Panc1 (cell line): Measurements from ENCODE around the gene TOP1. TPM values are rescaled to one million over a fixed set of nuclear protein-coding genes. Genes with fewer than 3 reads are reported as not detected.

Experiments used
- ATAC-seq: fragments of 200-7000 bp; cut with Tn5 transposase; 2 replicates; pipeline ENCODE4 v1.9.1; 2020; ENCODE audit warnings: mild to moderate bottlenecking, moderate library complexity
- BruUV-seq: library from RNA; stranded (reverse); fragments of 400-500 nt; replicated peaks from 2 replicates; lab custom pipeline; 2021; lab: Mats Ljungman, UMichigan
- CTCF ChIA-PET: fragments of 300-600 bp; sonication (Branson Sonifier 250); formaldehyde crosslinking; loops from one replicate; lab custom pipeline; 2022; ENCODE audit warnings: antibody characterized with exemption; lab: Charles Lee
- POLR2A ChIA-PET: fragments of 300-600 bp; sonication (Branson Sonifier 250); formaldehyde crosslinking; loops from one replicate; lab custom pipeline; 2022; ENCODE audit warnings: antibody characterized with exemption; lab: Charles Lee
- DNase-seq: peaks from one replicate; pipeline ENCODE4 v3.0.0-alpha.2; 2010; ENCODE audit warnings: low read depth, low spot score
- H3K27ac ChIP-seq: 2 replicates; pipeline ENCODE4 v1.5.1; 2011; ENCODE audit warnings: mild to moderate bottlenecking, low read length, inconsistent platforms
- H3K27me3 ChIP-seq: fragments of 200-500 bp; sonication (Bioruptor generic); 2 replicates; pipeline ENCODE4 v1.6.0; 2014; ENCODE audit warnings: low read length, inconsistent platforms; ENCODE audit not compliant: control insufficient read depth, insufficient read depth
- H3K36me3 ChIP-seq: fragments of 200-500 bp; sonication (Bioruptor generic); 2 replicates; pipeline ENCODE4 v1.5.1; 2014; ENCODE audit warnings: inconsistent platforms, mild to moderate bottlenecking, low read length, moderate library complexity; ENCODE audit not compliant: control insufficient read depth, insufficient read depth
- H3K4me1 ChIP-seq: 2 replicates; pipeline ENCODE4 v1.5.1; 2011; ENCODE audit warnings: inconsistent platforms, mild to moderate bottlenecking, low read length, moderate library complexity; ENCODE audit not compliant: control insufficient read depth, insufficient read depth
- H3K4me3 ChIP-seq, 2 experiments: 2 replicates each; pipeline ENCODE4 v1.5.1; 2011 to 2012; ENCODE audit warnings: low read depth in 2 of 2, low read length in 2 of 2, mild to moderate bottlenecking in 2 of 2, inconsistent platforms in 1 of 2, moderate library complexity in 1 of 2
- H3K9me3 ChIP-seq: fragments of 200-500 bp; sonication (Bioruptor generic); 2 replicates; pipeline ENCODE4 v1.5.1; 2014; ENCODE audit warnings: low read depth, mild to moderate bottlenecking, inconsistent platforms, low read length, moderate library complexity; ENCODE audit not compliant: control insufficient read depth, insufficient read depth
- POLR2AphosphoS5 ChIP-seq: IDR thresholded peaks from 2 replicates; pipeline ENCODE4 v1.6.1; 2012; ENCODE audit warnings: mild to moderate bottlenecking, low read depth, low read length, moderate library complexity
- SIN3A ChIP-seq: IDR thresholded peaks from 2 replicates; pipeline ENCODE4 v1.6.1; 2012; ENCODE audit warnings: low read depth, mild to moderate bottlenecking, low read length, moderate library complexity, borderline replicate concordance; ENCODE audit not compliant: insufficient read depth
- TCF7L2 ChIP-seq: IDR thresholded peaks from 2 replicates; pipeline ENCODE4 v1.6.1; 2011; ENCODE audit warnings: mild to moderate bottlenecking, low read depth, low read length, inconsistent platforms
- in situ Hi-C: cut with HindIII; loops from 2 replicates; pipeline ENCODE4 v1.10.0; 2016; ENCODE audit warnings: low sequenced_read_pairs, low pct_unique_long_range_greater_than_20kb
- intact Hi-C: fragments of 100-400 bp; cut with micrococcal nuclease; formaldehyde crosslinking; loops from one replicate; pipeline ENCODE4 v1.10.0; 2022; ENCODE audit not compliant: unreplicated experiment
- total RNA-seq: library from RNA; stranded (reverse); gene quantifications from one replicate; pipeline ENCODE4 v1.2.1, GENCODE V29; 2021; ENCODE audit not compliant: unreplicated experiment
- TF ChIP-seq, protein P1 (sequence below): fragments of 450-650 bp; IDR thresholded peaks from 2 replicates; pipeline ENCODE4 v1.5.1; 2017; ENCODE audit warnings: mild to moderate bottlenecking
- TF ChIP-seq, protein P2 (sequence below), 2 experiments: IDR thresholded peaks; 2 replicates each; pipeline ENCODE4 v1.6.1; 2011 to 2012; ENCODE audit warnings: low read depth in 2 of 2, control low read depth in 1 of 2, low read length in 1 of 2, mild to moderate bottlenecking in 1 of 2, moderate library complexity in 1 of 2; ENCODE audit not compliant: insufficient read depth in 1 of 2

The TOP1 gene
- total RNA-seq, 1 experiment from 2014 or later = 65.2 TPM

DNA sequence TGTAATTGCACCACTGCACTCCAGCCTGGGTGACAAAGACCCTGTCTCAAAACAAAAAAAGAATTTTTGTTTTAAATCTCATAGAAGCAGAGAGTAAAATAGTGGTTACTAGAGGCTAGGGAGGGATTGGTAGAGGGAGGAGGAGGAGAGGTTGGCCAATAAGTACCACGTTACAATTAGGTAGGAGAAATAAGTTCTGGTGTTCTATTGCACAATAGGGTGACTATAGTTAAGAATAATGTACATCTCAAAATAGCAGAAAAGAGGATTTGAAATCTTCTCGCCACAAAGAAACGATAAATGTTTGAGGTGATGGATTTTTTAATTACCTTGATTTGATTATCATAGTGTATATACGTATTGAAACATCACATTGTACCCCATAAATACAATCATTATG, 27.1 kb upstream of the TOP1 start:
- POLR2A ChIA-PET = interaction anchor here (0.6 kb wide), 1 partner anchor 329 kb away, joined by 4 read pairs; no protein-coding TSS in a partner anchor
- H3K27me3 ChIP-seq = no peaks in the 10 kb centered on the region
- H3K27ac ChIP-seq = no peak overlapping the region
- BruUV-seq = no TSS peak
- no peaks in the 10 kb centered on the region for H3K36me3 ChIP-seq
- peaks cover 15% of the 10 kb centered on the region for H3K4me1 ChIP-seq
- no peak for DNase-seq
- H3K9me3 ChIP-seq = peaks cover 1% of the 10 kb centered on the region; the same call in 1 of the 2 replicates
- no peak for ATAC-seq
- H3K4me3 ChIP-seq = no peak overlapping the region
- no peak for TF ChIP-seq SIN3A
- no peak for TF ChIP-seq POLR2AphosphoS5
- TF ChIP-seq TCF7L2 = no peak
- TF ChIP-seq, protein P1, sequence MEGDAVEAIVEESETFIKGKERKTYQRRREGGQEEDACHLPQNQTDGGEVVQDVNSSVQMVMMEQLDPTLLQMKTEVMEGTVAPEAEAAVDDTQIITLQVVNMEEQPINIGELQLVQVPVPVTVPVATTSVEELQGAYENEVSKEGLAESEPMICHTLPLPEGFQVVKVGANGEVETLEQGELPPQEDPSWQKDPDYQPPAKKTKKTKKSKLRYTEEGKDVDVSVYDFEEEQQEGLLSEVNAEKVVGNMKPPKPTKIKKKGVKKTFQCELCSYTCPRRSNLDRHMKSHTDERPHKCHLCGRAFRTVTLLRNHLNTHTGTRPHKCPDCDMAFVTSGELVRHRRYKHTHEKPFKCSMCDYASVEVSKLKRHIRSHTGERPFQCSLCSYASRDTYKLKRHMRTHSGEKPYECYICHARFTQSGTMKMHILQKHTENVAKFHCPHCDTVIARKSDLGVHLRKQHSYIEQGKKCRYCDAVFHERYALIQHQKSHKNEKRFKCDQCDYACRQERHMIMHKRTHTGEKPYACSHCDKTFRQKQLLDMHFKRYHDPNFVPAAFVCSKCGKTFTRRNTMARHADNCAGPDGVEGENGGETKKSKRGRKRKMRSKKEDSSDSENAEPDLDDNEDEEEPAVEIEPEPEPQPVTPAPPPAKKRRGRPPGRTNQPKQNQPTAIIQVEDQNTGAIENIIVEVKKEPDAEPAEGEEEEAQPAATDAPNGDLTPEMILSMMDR = no peak
- TF ChIP-seq, protein P2, sequence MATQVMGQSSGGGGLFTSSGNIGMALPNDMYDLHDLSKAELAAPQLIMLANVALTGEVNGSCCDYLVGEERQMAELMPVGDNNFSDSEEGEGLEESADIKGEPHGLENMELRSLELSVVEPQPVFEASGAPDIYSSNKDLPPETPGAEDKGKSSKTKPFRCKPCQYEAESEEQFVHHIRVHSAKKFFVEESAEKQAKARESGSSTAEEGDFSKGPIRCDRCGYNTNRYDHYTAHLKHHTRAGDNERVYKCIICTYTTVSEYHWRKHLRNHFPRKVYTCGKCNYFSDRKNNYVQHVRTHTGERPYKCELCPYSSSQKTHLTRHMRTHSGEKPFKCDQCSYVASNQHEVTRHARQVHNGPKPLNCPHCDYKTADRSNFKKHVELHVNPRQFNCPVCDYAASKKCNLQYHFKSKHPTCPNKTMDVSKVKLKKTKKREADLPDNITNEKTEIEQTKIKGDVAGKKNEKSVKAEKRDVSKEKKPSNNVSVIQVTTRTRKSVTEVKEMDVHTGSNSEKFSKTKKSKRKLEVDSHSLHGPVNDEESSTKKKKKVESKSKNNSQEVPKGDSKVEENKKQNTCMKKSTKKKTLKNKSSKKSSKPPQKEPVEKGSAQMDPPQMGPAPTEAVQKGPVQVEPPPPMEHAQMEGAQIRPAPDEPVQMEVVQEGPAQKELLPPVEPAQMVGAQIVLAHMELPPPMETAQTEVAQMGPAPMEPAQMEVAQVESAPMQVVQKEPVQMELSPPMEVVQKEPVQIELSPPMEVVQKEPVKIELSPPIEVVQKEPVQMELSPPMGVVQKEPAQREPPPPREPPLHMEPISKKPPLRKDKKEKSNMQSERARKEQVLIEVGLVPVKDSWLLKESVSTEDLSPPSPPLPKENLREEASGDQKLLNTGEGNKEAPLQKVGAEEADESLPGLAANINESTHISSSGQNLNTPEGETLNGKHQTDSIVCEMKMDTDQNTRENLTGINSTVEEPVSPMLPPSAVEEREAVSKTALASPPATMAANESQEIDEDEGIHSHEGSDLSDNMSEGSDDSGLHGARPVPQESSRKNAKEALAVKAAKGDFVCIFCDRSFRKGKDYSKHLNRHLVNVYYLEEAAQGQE (IDR thresholded peaks at IDR 0.05; ENCODE audit: insufficient read depth in 1 of 2, low read depth in 2 of 2, low read length in 1 of 2) = no peak
- intact Hi-C loops = no loop called here
- in situ Hi-C loops = no loop called here
- CTCF ChIA-PET = no interaction called here

DNA sequence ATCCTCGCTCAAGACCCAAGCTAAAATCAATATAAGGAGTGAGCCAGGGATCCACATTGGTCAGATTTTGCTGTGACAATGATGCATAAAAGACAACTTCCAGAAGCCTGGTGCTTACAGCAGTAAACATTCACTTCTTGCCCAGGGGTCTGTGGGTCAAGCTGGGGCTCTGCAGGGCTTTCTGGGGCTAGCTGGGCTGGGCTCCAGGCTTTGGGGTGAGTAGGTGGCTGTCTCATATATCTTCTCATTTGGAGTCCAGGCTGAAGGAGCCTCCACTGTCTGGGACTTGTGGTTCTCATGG, 25.8 kb upstream of the TOP1 start:
- in situ Hi-C loops = no loop called here
- no peak for DNase-seq
- no peaks in the 10 kb centered on the region for H3K27me3 ChIP-seq
- ChIA-PET POLR2A (no interaction called here), CTCF (interaction anchor here (0.7 kb wide), 1 partner anchor 12 kb away, joined by 4 read pairs; no protein-coding TSS in a partner anchor)
- ATAC-seq = no peak
- peaks cover 5% of the 10 kb centered on the region; the same call in 1 of the 2 replicates for H3K9me3 ChIP-seq
- intact Hi-C loops = no loop called here
- peak overlapping the region; percentile 83 for H3K27ac ChIP-seq
- H3K4me1 ChIP-seq = peaks cover 15% of the 10 kb centered on the region
- H3K36me3 ChIP-seq = no peaks in the 10 kb centered on the region
- BruUV-seq = no TSS peak
- peak overlapping the region in 1 of 2 experiments; percentile 57; a peak in 2 of 4 replicates for H3K4me3 ChIP-seq
- TF ChIP-seq, protein P1 = no peak
- TF ChIP-seq, protein P2 (IDR thresholded peaks at IDR 0.05; ENCODE audit: insufficient read depth in 1 of 2, low read depth in 2 of 2, low read length in 1 of 2) = no peak
- TF ChIP-seq TCF7L2 = no peak
- TF ChIP-seq POLR2AphosphoS5 = no peak
- TF ChIP-seq SIN3A = no peak
